ENCODE measurements around the gene CPD.
"Not testable (repeated sequence)": the region's sequence is repeated elsewhere in the genome, so short reads cannot be mapped to it uniquely, and the experiment has no call there.

CPD gene

GRCh38 chr17:30345527-30346075, 33.1 kb upstream of the CPD start:
- DNase-seq (ENCODE audit: low read depth), result no peak
- no peak for TF ChIP-seq CTCF (conservative IDR thresholded peaks at IDR 0.05; ENCODE audit: low read length)

GRCh38 chr17:30346221-30346795, 32.4 kb upstream of the CPD start:
- no peak overlapping the region for H3K4me3 ChIP-seq (ENCODE audit: low read length)
- TF ChIP-seq CTCF (conservative IDR thresholded peaks at IDR 0.05; ENCODE audit: low read length), result no peak
- peak; percentile 23 for DNase-seq (ENCODE audit: low read depth)

More at GRCh38 chr17:30345527-30346075, 33.1 kb upstream of the CPD start:
- no peak overlapping the region for H3K4me3 ChIP-seq (ENCODE audit: low read length)

- TF ChIP-seq CTCF (conservative IDR thresholded peaks at IDR 0.05; ENCODE audit: low read length), result no peak
- DNase-seq (ENCODE audit: low read depth), result no peak
- H3K4me3 ChIP-seq (ENCODE audit: low read length), result no peak overlapping the region
Observed at GRCh38 chr17:30347488-30347887, 31.2 kb upstream of the CPD start.

GRCh38 chr17:30349252-30349651, 29.5 kb upstream of the CPD start:
- no peak for TF ChIP-seq CTCF (conservative IDR thresholded peaks at IDR 0.05; ENCODE audit: low read length)
- H3K4me3 ChIP-seq (ENCODE audit: low read length), result no peak overlapping the region
- DNase-seq (ENCODE audit: low read depth), result no peak

GRCh38 chr17:30351263-30351662, 27.5 kb upstream of the CPD start:
- not testable (repeated sequence) for H3K4me3 ChIP-seq (ENCODE audit: low read length); DNase-seq (ENCODE audit: low read depth)

- TF ChIP-seq CTCF (conservative IDR thresholded peaks at IDR 0.05; ENCODE audit: low read length), result no peak
- no peak for DNase-seq (ENCODE audit: low read depth)
- H3K4me3 ChIP-seq (ENCODE audit: low read length), result no peak overlapping the region
Observed at GRCh38 chr17:30351735-30352134, 27.0 kb upstream of the CPD start.

GRCh38 chr17:30352240-30352814, 26.4 kb upstream of the CPD start:
- H3K4me3 ChIP-seq (ENCODE audit: low read length), result no peak overlapping the region
- DNase-seq (ENCODE audit: low read depth), result no peak
- TF ChIP-seq CTCF (conservative IDR thresholded peaks at IDR 0.05; ENCODE audit: low read length), result no peak
